Natural killer cell treated with Interleukin-12 subunit alpha and Interleukin-12 subunit beta and Interleukin-15 and Interleukin-18, amount 100 ng/mL, for 72 hours (primary cell): ENCODE measurements around the gene SRCAP. TPM values are rescaled to one million over a fixed set of nuclear protein-coding genes. Genes with fewer than 3 reads are reported as not detected.

Experiments used
- ATAC-seq, 2 donors: fragments of 150-1000 bp; cut with Tn5 transposase in 1 of 2; sonication (Bioruptor Pico), chemical (Tn5 transposase) in 1 of 2; 2 replicates each; pipeline ENCODE4 v1.10.0; 2021
- DNase-seq: peaks from one replicate; pipeline ENCODE4 v3.0.0; 2022; ENCODE audit warnings: low spot score
- H3K27ac Mint-ChIP-seq, 2 donors: 1 replicate in 1 of 2; 2 replicates in 1 of 2; pipeline ENCODE4 v1.8.0; 2022; ENCODE audit warnings: mixed read lengths in 2 of 2, mild to moderate bottlenecking in 1 of 2, moderate library complexity in 1 of 2
- H3K27me3 Mint-ChIP-seq, 2 donors: 1 replicate in 1 of 2; 2 replicates in 1 of 2; pipeline ENCODE4 v1.8.0; 2022; ENCODE audit warnings: mixed read lengths in 2 of 2
- H3K36me3 Mint-ChIP-seq: one replicate; pipeline ENCODE4 v1.8.0; 2022; ENCODE audit warnings: mixed read lengths
- H3K4me1 Mint-ChIP-seq, 2 donors: 1 replicate in 1 of 2; 2 replicates in 1 of 2; pipeline ENCODE4 v1.8.0; 2022; ENCODE audit warnings: low read depth in 2 of 2, mixed read lengths in 2 of 2, mild to moderate bottlenecking in 1 of 2
- H3K4me3 Mint-ChIP-seq: one replicate; pipeline ENCODE4 v1.8.0; 2022; ENCODE audit warnings: mixed read lengths
- H3K9me3 Mint-ChIP-seq: 2 replicates; pipeline ENCODE4 v1.8.0; 2022; ENCODE audit warnings: mixed read lengths
- total RNA-seq, 2 donors: library from RNA; stranded (reverse); gene quantifications; one replicate each; pipeline ENCODE4 v1.2.3, GENCODE V29; 2022

Gene SRCAP
- total RNA-seq, 2 donors from 2014 or later: 90.8 to 121 TPM

DNA sequence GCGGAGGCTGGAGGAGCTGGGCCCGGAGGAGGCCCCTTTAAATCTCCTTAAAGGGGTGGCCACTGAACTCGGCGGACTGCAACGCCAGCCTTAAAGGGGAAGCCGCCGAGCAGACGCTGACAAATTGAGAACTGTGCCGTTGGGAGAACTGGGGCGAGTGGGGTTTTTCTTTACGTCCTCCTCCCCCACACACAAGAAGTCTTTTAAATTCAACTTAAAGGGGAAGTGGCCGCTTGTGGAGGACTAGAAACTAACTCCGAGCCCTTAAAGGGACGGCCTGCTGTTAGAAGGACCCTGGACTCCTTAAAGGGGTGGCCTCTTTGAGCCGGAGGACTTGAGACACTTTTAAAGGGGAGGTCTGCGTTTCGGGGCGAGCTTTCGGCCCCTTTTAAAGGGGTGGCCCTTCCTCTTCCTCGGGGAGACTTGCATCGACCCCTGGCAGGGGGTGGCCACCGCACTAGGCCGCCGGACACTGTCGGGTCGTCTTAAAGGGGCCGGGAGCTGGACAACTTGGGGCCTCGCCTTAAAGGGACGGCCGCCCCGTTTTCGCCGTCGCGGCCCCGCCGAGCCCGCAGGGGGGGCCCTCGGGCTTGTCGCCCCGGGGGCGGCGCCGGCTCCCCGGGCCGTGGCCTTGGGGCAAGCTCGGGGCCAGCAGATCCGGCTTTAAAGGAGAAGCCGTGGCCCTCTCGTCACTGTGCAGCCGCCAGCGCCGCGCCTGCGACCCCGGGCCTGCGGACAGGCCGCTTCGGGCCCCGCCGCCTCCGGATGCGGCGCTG, 40.1 kb upstream of the SRCAP start:
- H3K36me3 Mint-ChIP-seq: peaks cover 28% of the 10 kb centered on the region
- ATAC-seq (peak; percentile 45 to 84), DNase-seq (peak; percentile 98)
- peaks cover 44 to 48% of the 10 kb centered on the region in 2 donors for H3K4me1 Mint-ChIP-seq
- H3K27ac Mint-ChIP-seq: peak overlapping the region; percentile 95 to 99
- peak overlapping the region; percentile 90 for H3K4me3 Mint-ChIP-seq
- H3K27me3 Mint-ChIP-seq: no peaks in the 10 kb centered on the region
- H3K9me3 Mint-ChIP-seq: no peaks in the 10 kb centered on the region

GRCh38 chr16:30659507-30660423, 39.2 kb upstream of the SRCAP start:
- Mint-ChIP-seq H3K27ac (peak overlapping the region; percentile 83 to 90), H3K4me1 (peaks cover 44 to 48% of the 10 kb centered on the region in 2 donors), H3K27me3 (no peaks in the 10 kb centered on the region)

GRCh38 chr16:30660424-30661261, 38.3 kb upstream of the SRCAP start:
- Mint-ChIP-seq H3K27me3 (no peaks in the 10 kb centered on the region), H3K4me3 (peak overlapping the region; percentile 94), H3K27ac (peak overlapping the region; percentile 83 to 90), H3K9me3 (no peaks in the 10 kb centered on the region), H3K36me3 (peaks cover 28% of the 10 kb centered on the region), H3K4me1 (peaks cover 44 to 48% of the 10 kb centered on the region in 2 donors)
- peak; percentile 91 for DNase-seq
- no peak for ATAC-seq

More at GRCh38 chr16:30659507-30660423, 39.2 kb upstream of the SRCAP start:
- peaks cover 28% of the 10 kb centered on the region for H3K36me3 Mint-ChIP-seq
- ATAC-seq (no peak), DNase-seq (peak; percentile 70)
- H3K4me3 Mint-ChIP-seq: peak overlapping the region; percentile 94
- no peaks in the 10 kb centered on the region for H3K9me3 Mint-ChIP-seq

- H3K4me3 Mint-ChIP-seq: peak overlapping the region; percentile 94
- peaks cover 28% of the 10 kb centered on the region for H3K36me3 Mint-ChIP-seq
- no peaks in the 10 kb centered on the region for H3K9me3 Mint-ChIP-seq
- no peak for ATAC-seq
- no peaks in the 10 kb centered on the region for H3K27me3 Mint-ChIP-seq
- peaks cover 34 to 36% of the 10 kb centered on the region in 2 donors for H3K4me1 Mint-ChIP-seq
- DNase-seq: no peak
- peak overlapping the region; percentile 83 to 90 for H3K27ac Mint-ChIP-seq
These were observed 36.5 kb upstream of the SRCAP start for GRCh38 chr16:30662449-30662848.

DNA sequence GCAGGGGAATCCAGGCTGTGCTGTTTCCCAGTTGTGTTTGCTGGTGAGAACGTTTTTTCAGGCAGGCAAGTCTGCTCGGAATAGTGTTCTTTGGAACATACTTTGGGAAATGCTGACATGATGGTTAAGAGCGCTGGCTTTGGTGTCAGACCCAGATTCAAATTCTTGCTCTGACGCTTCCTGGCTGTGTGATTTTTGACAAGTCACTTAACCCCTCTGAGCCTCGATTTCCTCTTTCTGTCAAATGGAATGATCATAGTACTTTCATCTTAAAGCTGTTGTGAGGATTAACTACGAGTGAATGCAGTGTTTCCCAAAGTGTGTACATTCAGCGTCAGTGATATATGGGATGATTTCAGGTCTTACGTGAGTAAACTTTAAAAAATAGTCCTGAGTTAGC, 35.9 kb upstream of the SRCAP start:
- no peak for ATAC-seq
- Mint-ChIP-seq H3K27me3 (no peaks in the 10 kb centered on the region), H3K27ac (peak overlapping the region; percentile 83 to 90), H3K4me1 (peaks cover 33 to 40% of the 10 kb centered on the region in 2 donors), H3K36me3 (peaks cover 28% of the 10 kb centered on the region), H3K9me3 (no peaks in the 10 kb centered on the region), H3K4me3 (peak overlapping the region; percentile 70)
- no peak for DNase-seq

DNA sequence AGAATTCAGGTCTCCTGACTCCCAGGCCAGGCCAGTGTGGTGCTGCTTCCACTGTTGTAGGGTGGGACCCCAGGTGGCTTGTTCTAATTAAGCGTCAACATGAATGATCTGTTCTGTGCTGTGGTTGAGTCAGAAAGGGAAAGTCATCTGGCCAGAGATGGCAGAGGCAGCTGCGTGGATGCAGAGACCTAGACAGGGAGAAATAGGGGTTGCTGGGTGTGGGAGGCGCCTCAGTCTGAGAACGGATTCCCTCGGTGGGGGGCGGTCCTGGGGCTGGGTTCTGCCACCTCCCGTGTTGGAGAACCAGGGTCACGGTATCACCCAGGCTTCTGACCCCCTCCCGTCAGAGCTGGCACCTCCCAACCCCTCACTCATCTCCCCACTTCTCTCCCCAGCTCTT, 35.2 kb upstream of the SRCAP start:
- H3K4me3 Mint-ChIP-seq: peak overlapping the region; percentile 70
- H3K27ac Mint-ChIP-seq: peak overlapping the region; percentile 83 to 90
- DNase-seq (no peak), ATAC-seq (no peak)
- no peaks in the 10 kb centered on the region for H3K27me3 Mint-ChIP-seq
- no peaks in the 10 kb centered on the region for H3K9me3 Mint-ChIP-seq
- H3K36me3 Mint-ChIP-seq: peaks cover 28% of the 10 kb centered on the region
- peaks cover 33 to 40% of the 10 kb centered on the region in 2 donors for H3K4me1 Mint-ChIP-seq

GRCh38 chr16:30664616-30665109, 34.3 kb upstream of the SRCAP start:
- Mint-ChIP-seq H3K27ac (peak overlapping the region in 1 of 2 donors; percentile 35), H3K36me3 (peaks cover 28% of the 10 kb centered on the region), H3K27me3 (no peaks in the 10 kb centered on the region), H3K4me3 (no peak overlapping the region), H3K9me3 (no peaks in the 10 kb centered on the region), H3K4me1 (peaks cover 33 to 40% of the 10 kb centered on the region in 2 donors)
- ATAC-seq (no peak), DNase-seq (no peak)

- Mint-ChIP-seq H3K36me3 (peaks cover 28% of the 10 kb centered on the region), H3K9me3 (no peaks in the 10 kb centered on the region), H3K27me3 (no peaks in the 10 kb centered on the region), H3K27ac (peak overlapping the region in 1 of 2 donors; percentile 35), H3K4me3 (no peak overlapping the region), H3K4me1 (peaks cover 33 to 40% of the 10 kb centered on the region in 2 donors)
- ATAC-seq (no peak), DNase-seq (no peak)
These were observed 33.7 kb upstream of the SRCAP start for GRCh38 chr16:30665155-30665829.

DNA sequence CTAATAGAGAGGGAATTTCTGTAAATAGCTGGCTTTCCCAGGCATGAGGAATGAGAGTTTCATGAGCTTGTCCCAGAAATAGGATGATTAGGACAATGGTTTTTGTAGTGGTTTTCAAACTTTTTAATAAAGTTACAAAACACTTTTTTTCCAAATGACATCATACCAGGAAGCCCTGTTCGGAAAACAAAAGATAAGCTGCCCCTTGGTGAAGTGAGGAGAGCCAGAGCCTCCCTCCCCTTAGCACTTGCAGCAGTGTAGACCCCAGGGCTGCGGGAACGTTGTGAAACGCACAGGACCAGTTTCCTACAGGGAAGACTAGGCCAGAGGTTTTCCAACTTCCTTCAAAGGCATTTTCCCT, 33.2 kb upstream of the SRCAP start:
- H3K27me3 Mint-ChIP-seq: no peaks in the 10 kb centered on the region
- no peak for DNase-seq
- peaks cover 28 to 36% of the 10 kb centered on the region in 2 donors for H3K4me1 Mint-ChIP-seq
- no peak overlapping the region for H3K4me3 Mint-ChIP-seq
- peaks cover 23% of the 10 kb centered on the region for H3K36me3 Mint-ChIP-seq
- peak overlapping the region in 1 of 2 donors; percentile 35 for H3K27ac Mint-ChIP-seq
- ATAC-seq: no peak
- no peaks in the 10 kb centered on the region for H3K9me3 Mint-ChIP-seq

DNA sequence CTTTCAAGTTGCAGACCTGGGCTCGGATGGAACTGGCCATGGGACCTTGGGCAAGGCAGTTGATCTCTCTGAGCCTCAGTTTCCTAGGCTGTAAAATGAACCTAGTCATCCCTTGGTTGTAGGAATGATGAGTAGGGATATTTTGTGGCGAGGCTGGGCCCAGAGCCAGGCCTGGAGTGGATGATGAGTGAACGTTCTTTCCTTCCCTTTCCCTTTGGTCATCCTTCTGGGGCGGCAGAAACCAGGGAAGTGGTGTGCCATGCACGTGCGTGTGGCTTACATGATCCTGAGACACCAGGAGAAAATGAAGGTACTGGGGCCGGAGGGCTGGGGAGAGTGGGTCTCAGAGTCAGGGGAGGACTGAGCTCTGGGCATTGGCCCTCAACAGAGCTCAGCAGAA, 32.3 kb upstream of the SRCAP start:
- ATAC-seq: no peak
- H3K4me3 Mint-ChIP-seq: no peak overlapping the region
- no peaks in the 10 kb centered on the region for H3K27me3 Mint-ChIP-seq
- no peaks in the 10 kb centered on the region for H3K9me3 Mint-ChIP-seq
- peaks cover 14% of the 10 kb centered on the region for H3K36me3 Mint-ChIP-seq
- H3K4me1 Mint-ChIP-seq: peaks cover 19 to 28% of the 10 kb centered on the region in 2 donors
- H3K27ac Mint-ChIP-seq: no peak overlapping the region
- no peak for DNase-seq

DNA sequence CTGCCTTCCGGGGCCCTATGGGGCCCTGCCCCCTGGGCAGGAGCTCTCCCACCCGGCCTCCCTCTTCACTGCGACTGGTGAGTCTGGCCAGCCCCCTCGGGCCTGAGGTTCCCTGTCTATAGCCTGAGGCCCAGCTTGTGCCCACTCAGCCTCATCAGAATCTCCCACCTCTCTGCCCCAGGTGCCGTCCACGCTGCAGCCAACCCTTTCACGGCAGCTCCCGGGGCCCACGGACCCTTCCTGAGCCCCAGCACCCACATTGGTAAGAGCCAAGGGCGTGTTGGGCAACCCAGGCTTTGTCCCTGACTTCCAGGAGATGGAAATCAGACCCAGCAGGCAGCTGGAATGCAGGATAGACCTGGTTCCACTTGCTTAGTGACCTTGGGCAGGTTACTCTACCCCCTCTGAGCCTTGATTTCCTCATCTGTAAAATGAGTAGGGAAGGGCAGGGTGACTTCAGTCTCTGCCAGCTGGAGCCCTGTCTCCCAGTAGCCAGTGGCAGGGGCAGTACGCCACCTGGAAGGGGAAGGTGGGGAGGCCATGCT, 31.5 kb upstream of the SRCAP start:
- no peaks in the 10 kb centered on the region for H3K27me3 Mint-ChIP-seq
- no peaks in the 10 kb centered on the region for H3K9me3 Mint-ChIP-seq
- H3K4me1 Mint-ChIP-seq: peaks cover 13 to 21% of the 10 kb centered on the region in 2 donors
- ATAC-seq: no peak
- peak overlapping the region in 1 of 2 donors; percentile 38 for H3K27ac Mint-ChIP-seq
- no peak for DNase-seq
- H3K36me3 Mint-ChIP-seq: peaks cover 10% of the 10 kb centered on the region
- H3K4me3 Mint-ChIP-seq: no peak overlapping the region

DNA sequence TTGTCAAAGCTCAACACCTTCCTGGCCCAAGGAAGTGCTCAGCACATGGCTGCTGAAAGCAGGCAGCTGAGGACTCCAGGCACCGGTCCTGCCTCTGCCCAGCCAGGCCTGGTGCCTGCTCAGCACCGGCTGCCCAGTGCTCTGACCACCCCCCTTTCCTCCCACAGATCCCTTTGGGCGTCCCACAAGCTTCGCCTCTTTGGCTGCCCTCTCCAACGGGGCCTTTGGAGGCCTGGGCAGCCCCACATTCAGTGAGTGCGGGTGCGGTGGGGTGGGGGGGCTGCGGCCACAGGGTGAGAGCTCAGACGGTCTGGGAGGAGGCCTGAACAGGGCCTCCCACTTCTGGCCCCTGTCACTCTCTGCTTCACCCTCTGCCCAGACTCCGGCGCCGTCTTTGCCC, 30.6 kb upstream of the SRCAP start:
- H3K4me3 Mint-ChIP-seq: no peak overlapping the region
- peak overlapping the region in 1 of 2 donors; percentile 38 for H3K27ac Mint-ChIP-seq

More for the DNA sequence above, 30.6 kb upstream of the SRCAP start:
- H3K4me1 Mint-ChIP-seq: peaks cover 5 to 13% of the 10 kb centered on the region in 2 donors
- DNase-seq (no peak), ATAC-seq (no peak)
- H3K36me3 Mint-ChIP-seq: peaks cover 4% of the 10 kb centered on the region
- no peaks in the 10 kb centered on the region for H3K9me3 Mint-ChIP-seq
- H3K27me3 Mint-ChIP-seq: no peaks in the 10 kb centered on the region
